Adipocyte (in vitro differentiated cells): ENCODE measurements around the gene UBN1.

Experiments used
- DNase-seq: peaks from one replicate; pipeline ENCODE4 v3.0.0-alpha.2; 2015; ENCODE audit warnings: low read depth
- H3K27me3 ChIP-seq: replicated peaks from 2 replicates; pipeline ENCODE4 v1.7.0; 2013; ENCODE audit warnings: mild to moderate bottlenecking, low read length, moderate library complexity; ENCODE audit not compliant: control insufficient read depth, insufficient read depth
- H3K36me3 ChIP-seq: 2 replicates; pipeline ENCODE4 v1.7.0; 2013; ENCODE audit warnings: low read length, mild to moderate bottlenecking, moderate library complexity; ENCODE audit not compliant: control insufficient read depth, insufficient read depth, severe bottlenecking
- H3K4me1 ChIP-seq: 2 replicates; pipeline ENCODE4 v1.7.0; 2013; ENCODE audit warnings: mild to moderate bottlenecking, low read length, moderate library complexity; ENCODE audit not compliant: control insufficient read depth, insufficient read depth
- H3K4me3 ChIP-seq: 2 replicates; pipeline ENCODE4 v1.7.0; 2013; ENCODE audit warnings: mild to moderate bottlenecking, low read length, moderate library complexity
- H3K9ac ChIP-seq: 2 replicates; pipeline ENCODE4 v1.7.0; 2013; ENCODE audit warnings: mild to moderate bottlenecking, low read length, moderate library complexity
- H3K9me3 ChIP-seq: 2 replicates; pipeline ENCODE4 v1.7.0; 2013; ENCODE audit warnings: mild to moderate bottlenecking, low read length, moderate library complexity; ENCODE audit not compliant: control insufficient read depth

UBN1 gene

GRCh38 chr16:4879049-4879448 is 31.8 kb downstream of the UBN1 start:
- Histone ChIP-seq H3K27me3 (no peaks in the 10 kb centered on the region), H3K4me3 (no peak overlapping the region), H3K4me1 (peaks cover 8% of the 10 kb centered on the region), H3K9me3 (no peaks in the 10 kb centered on the region), H3K9ac (no peak overlapping the region), H3K36me3 (peaks cover 93% of the 10 kb centered on the region)
- DNase-seq = no peak

- Histone ChIP-seq H3K4me3 (no peak overlapping the region), H3K4me1 (peaks cover 8% of the 10 kb centered on the region), H3K36me3 (peaks cover 93% of the 10 kb centered on the region), H3K9ac (no peak overlapping the region), H3K9me3 (no peaks in the 10 kb centered on the region), H3K27me3 (no peaks in the 10 kb centered on the region)
- DNase-seq = no peak
These were observed 32.8 kb downstream of the UBN1 start for GRCh38 chr16:4880006-4880580.

- peaks cover 8% of the 10 kb centered on the region for H3K4me1 ChIP-seq
- no peak overlapping the region for H3K9ac ChIP-seq
- DNase-seq = peak; percentile 44
- H3K4me3 ChIP-seq = no peak overlapping the region
- no peaks in the 10 kb centered on the region for H3K9me3 ChIP-seq
- peaks cover 98% of the 10 kb centered on the region for H3K36me3 ChIP-seq
- no peaks in the 10 kb centered on the region for H3K27me3 ChIP-seq
These were observed 34.8 kb downstream of the UBN1 start for GRCh38 chr16:4882000-4882632.

DNA sequence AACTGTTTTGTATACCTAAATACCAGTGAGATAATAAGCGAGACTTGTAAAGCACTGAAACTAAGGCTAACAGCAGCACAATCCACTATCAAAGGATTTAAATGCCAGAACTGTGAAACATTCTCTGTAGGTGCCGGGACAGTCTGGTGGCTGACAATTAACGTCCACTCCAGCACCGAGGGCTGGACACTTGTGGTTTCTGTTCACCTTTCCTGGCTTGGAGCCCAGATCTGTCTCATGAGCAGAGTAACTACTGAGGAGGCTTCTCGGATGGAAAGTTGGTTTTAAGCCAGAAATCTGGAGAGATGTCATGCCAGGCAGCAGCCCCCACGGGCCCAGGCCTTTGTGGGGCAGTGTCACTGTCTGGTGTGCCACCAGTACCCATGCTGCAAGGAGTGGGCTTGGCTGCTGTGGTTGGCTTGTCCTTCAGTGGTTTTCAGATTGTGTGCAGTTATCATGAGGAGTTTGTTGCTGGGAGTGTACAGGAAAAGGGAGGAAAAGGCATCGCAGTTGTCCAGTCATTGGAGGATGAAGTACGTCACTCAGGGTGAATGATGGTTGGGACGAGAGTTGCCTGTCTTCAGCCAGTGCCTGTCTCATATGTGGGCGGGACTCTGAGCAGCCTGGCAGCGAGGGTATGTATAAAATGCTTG is 35.5 kb downstream of the UBN1 start:
- no peaks in the 10 kb centered on the region for H3K9me3 ChIP-seq
- peaks cover 8% of the 10 kb centered on the region for H3K4me1 ChIP-seq
- DNase-seq = peak; percentile 30
- H3K27me3 ChIP-seq = no peaks in the 10 kb centered on the region
- peaks cover 98% of the 10 kb centered on the region for H3K36me3 ChIP-seq
- no peak overlapping the region for H3K9ac ChIP-seq
- no peak overlapping the region for H3K4me3 ChIP-seq

- DNase-seq = no peak
- Histone ChIP-seq H3K9me3 (no peaks in the 10 kb centered on the region), H3K36me3 (peaks cover 98% of the 10 kb centered on the region), H3K4me3 (no peak overlapping the region), H3K27me3 (no peaks in the 10 kb centered on the region), H3K9ac (no peak overlapping the region), H3K4me1 (peaks cover 8% of the 10 kb centered on the region)
These were observed 36.2 kb downstream of the UBN1 start for GRCh38 chr16:4883501-4883900.

GRCh38 chr16:4884209-4884608 is 36.9 kb downstream of the UBN1 start:
- H3K4me3 ChIP-seq = no peak overlapping the region
- peaks cover 93% of the 10 kb centered on the region for H3K36me3 ChIP-seq
- no peaks in the 10 kb centered on the region for H3K9me3 ChIP-seq
- H3K4me1 ChIP-seq = peaks cover 3% of the 10 kb centered on the region
- no peak overlapping the region for H3K9ac ChIP-seq
- H3K27me3 ChIP-seq = no peaks in the 10 kb centered on the region
- no peak for DNase-seq

DNA sequence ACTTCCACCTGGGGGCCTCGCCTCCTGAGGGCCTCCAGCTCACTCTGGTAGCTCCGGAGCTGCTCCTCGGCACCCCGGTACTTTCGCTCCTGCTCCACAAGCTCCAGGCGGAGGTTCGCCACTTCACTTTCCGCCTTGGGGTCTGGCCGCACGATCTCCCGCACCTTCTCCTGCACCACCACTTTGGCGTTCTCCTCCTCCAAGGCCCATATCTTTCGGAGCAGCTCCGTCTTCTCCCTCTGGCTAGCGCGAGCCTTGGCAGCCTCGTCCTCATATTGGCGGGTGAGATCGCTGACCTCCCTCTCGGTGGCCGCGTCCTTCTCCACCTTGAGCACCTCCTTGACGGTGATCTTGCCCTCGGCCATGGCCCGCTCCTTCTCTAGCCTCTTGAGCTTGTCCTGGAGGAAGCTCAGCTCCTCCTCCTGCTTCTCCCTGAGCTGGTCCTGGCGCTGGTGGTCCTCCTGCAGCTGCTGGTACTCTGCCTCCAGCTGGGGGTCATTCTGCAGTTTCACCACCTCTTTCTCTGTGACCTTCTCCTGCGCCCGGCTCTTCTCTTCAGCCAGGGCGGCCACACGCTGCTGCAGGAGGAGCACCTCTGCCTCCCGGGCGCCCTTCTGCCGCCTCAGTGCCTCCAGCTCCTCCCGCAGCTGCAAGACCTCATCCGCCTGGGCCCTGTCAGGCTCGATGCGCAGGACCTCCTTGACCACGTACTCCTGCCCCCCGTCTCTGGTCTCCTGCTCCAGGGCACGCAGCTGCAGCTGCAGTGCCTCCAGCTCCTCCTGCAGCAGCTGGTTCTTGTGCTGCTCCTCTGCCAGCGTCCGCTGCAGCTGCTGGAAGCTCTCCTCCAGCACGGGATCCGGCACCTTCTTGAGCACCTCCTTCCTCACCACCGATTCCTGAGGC is 37.9 kb downstream of the UBN1 start:
- no peaks in the 10 kb centered on the region for H3K27me3 ChIP-seq
- H3K36me3 ChIP-seq = peaks cover 92% of the 10 kb centered on the region
- H3K4me3 ChIP-seq = no peak overlapping the region
- no peaks in the 10 kb centered on the region for H3K4me1 ChIP-seq
- no peak for DNase-seq
- no peaks in the 10 kb centered on the region for H3K9me3 ChIP-seq
- H3K9ac ChIP-seq = no peak overlapping the region

- DNase-seq = no peak
- Histone ChIP-seq H3K27me3 (no peaks in the 10 kb centered on the region), H3K4me3 (no peak overlapping the region), H3K36me3 (peaks cover 91% of the 10 kb centered on the region), H3K4me1 (no peaks in the 10 kb centered on the region), H3K9ac (no peak overlapping the region), H3K9me3 (no peaks in the 10 kb centered on the region)
These were observed 38.9 kb downstream of the UBN1 start for GRCh38 chr16:4886151-4886550.

- H3K9ac ChIP-seq = no peak overlapping the region
- no peak overlapping the region for H3K4me3 ChIP-seq
- no peaks in the 10 kb centered on the region for H3K4me1 ChIP-seq
- no peak for DNase-seq
- H3K27me3 ChIP-seq = no peaks in the 10 kb centered on the region
- H3K9me3 ChIP-seq = no peaks in the 10 kb centered on the region
- H3K36me3 ChIP-seq = peaks cover 73% of the 10 kb centered on the region
These were observed 41.3 kb downstream of the UBN1 start for GRCh38 chr16:4888428-4889135.

DNA sequence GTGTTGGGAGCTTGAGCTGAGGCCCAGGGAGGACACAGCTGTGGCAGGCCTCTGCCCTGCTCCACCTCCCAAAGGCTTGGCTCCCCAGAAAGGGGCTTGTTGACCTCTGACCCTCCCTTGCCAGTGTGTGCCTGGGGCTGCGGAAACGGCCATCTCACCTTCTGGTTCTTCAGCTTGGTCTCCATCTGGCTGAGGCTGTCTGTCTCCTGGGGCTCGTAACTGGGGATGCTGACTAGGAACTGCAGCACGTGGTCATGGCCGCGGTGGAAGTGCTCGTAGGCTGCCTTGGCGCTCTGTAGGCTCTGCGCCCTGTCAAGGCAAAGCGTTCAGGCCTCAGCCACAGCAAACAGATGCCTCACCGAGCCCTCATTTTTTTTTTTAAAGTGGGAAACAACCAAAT is 42.7 kb downstream of the UBN1 start:
- DNase-seq = no peak
- H3K36me3 ChIP-seq = peaks cover 61% of the 10 kb centered on the region

More for the DNA sequence above, 42.7 kb downstream of the UBN1 start:
- no peak overlapping the region for H3K9ac ChIP-seq
- H3K27me3 ChIP-seq = no peaks in the 10 kb centered on the region
- no peaks in the 10 kb centered on the region for H3K9me3 ChIP-seq
- no peak overlapping the region for H3K4me3 ChIP-seq
- H3K4me1 ChIP-seq = no peaks in the 10 kb centered on the region
